GM18868 (cell line): ENCODE data around the gene ZNF808.
"Not testable (repeated sequence)": the region's sequence is repeated elsewhere in the genome, so short reads cannot be mapped to it uniquely, and the experiment has no call there.

Experiments used
- ATAC-seq: cut with Tn5 transposase; IDR thresholded peaks from one replicate; pipeline ENCODE4 v1.9.1; 2021; ENCODE audit warnings: mild to moderate bottlenecking, moderate library complexity; ENCODE audit not compliant: unreplicated experiment

Gene ZNF808

DNA sequence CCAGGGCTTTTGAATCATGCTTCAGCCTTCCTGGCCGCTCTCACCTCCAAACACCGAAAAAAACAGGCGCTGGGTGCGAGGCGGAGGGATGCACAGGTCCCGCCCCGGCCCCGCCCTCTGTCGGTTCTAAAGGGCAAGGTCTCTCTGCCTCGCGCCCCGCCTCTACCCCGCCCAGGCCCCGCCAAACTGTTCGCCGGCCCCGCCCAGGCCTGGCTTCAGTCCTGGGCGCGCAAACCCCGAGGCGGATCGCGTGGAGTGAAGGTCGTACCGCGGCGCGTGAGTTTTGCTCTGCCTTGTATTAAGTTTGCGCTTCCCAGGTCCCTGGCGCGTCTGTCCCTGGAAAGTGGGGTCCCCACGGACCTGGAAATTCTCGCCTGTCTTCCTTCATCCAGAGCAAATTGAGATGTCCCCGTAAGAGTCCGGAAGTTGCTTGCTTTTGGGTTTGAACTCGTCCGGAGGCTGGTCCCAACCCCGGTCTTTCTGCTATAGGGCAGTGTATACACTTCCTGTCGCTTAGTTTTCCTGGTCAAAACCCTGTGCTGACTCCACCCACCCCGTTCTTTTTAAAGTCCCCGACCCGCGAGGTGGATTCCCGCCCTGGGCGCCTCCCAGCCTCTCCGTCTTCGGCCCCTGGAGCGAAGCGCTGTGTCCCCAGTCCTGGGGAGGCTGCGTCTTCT is 8.4 kb downstream of the ZNF808 start:
- ATAC-seq: peak; percentile 74

DNA sequence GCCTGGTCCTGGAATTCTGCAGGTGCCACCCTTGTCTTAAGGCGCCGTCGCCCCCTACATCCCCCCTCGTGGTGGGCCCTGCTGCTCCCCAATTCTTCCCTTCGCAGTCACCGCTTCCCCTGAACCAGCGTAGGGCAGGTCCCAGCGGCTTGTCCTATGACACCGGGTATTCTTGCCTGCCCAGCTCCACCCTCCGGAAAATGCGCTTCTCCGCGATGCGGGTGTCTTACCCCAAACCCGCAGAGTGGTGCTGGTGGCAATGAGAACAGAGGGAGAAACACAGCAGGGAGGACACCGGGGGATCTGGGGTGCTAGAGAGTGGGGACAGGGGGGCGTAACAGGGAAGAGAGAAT is 9.0 kb downstream of the ZNF808 start:
- peak; percentile 33 for ATAC-seq

DNA sequence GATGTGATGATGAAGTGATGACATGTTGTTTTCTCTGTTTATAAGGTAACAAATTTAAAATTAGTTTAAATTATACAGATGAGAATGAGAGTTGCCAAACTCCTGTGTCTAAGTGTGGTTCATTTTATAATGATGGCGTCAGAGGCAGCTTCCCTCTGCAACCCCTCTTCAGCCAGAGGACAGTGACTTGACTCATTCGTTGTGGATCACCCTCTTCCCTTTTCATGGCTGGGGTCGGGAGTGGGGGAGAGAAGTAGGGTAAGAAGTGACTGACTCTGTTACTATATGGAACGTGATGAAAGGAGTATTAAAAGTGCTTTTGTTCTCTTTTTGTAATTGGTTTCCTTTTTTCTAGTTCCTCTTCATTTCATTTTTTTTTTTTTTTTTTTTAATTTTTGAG is 11.3 kb downstream of the ZNF808 start:
- ATAC-seq: not testable (repeated sequence)

DNA sequence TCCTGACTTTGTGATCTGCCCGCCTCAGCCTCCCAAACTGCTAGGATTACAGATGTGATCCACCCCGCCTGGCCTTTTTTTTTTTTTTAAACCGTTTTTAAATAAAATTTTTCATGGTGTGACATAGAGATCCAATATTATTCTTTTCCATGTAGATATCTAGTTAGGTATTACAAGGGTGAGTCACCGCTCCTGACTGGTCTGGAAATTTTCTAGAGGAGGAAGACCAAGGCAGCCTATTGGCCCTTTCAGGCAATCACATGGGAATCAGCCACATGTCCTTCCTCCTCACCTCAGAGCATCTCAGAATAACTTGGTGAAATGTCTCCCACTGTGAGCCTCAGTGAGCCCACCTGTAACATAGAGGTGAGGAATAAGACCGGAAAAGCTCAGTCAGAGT is 13.7 kb downstream of the ZNF808 start:
- ATAC-seq: not testable (repeated sequence)

DNA sequence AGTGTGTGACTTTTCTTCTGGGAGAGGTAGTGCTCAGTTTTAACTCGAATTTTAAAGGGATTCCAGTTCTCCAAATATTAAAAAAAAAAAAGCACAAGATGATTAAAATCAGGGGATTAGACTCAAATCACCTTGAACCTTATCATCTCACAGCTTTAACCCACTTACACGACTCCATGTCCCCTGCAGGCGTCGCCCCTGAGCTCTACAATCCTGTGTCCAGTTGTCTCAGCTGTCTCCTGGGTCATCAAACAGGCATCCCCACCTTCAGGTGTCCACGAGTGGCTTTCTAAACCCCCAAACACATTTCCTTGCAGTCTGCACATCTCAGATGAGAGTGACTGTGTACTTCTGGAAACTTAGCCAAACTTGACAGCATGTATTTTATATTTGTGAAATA is 14.1 kb downstream of the ZNF808 start:
- ATAC-seq: no peak

DNA sequence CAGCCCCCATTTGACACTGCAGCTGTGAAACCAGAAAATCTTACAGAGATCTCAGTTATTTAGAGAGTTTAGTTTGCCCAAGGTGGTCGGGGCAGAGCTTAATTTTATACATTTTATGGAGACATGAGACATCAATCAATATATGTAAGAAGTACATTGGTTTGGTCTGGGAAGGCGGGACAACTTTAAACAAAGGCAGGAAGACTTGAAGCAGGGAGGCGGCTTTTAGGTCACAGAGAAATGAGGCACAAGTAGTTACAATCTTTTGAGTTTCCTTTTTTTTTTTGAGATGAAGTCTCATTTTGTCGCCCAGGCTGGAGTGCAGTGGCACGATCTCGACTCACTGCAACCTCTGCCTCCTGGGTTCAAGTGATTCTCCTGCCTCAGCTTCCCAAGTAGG is 15.1 kb downstream of the ZNF808 start:
- ATAC-seq: not testable (repeated sequence)

DNA sequence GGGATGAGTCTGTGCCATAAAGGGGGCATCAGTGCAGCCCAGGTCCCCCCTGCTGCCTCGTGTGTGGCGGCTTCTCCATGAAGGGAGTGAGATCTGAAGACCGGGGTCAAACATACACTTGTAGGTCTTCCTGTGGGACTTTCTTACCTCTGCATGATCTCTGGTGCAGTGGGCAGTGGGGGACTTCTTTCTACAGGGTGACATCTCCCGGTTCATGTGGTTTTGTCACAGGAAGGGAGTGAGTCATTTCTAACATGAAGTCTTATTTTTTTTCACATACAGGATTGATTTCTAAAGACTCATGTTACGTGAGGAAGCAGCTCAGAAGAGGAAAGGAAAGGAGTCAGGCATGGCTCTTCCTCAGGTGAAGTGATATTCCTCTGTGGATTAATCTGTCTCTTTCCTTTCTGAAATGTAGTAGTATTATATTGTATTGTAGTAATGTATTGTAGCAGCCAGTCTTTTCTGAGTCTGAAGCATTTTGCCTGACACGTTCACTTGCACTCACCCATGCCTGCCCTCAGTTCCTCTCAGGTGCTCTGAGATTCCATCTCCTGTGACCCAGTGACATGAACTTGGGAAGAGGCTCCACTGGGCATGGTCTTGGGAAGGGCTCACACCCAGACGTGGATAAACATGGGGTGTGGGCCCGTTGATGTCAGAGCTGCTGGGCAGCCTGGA is 15.7 kb downstream of the ZNF808 start:
- ATAC-seq: no peak

DNA sequence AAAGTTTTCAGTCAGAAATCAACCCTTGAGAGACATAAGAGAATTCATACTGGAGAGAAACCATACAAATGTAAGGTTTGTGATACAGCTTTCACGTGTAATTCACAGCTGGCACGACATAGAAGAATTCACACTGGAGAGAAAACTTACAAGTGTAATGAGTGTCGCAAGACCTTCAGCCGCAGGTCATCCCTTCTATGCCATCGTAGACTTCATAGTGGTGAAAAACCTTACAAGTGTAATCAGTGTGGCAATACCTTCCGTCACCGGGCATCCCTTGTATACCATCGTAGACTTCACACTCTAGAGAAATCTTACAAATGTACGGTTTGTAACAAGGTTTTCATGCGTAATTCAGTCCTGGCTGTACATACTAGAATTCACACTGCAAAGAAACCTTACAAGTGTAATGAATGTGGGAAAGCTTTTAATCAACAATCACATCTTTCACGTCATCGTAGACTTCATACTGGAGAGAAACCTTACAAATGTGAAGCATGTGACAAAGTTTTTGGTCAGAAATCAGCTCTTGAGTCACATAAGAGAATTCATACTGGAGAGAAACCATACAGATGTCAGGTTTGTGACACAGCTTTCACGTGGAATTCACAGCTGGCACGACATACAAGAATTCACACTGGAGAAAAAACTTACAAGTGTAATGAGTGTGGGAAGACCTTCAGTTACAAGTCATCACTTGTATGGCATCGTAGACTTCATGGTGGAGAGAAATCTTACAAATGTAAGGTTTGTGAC is 26.9 kb downstream of the ZNF808 start:
- no peak for ATAC-seq

DNA sequence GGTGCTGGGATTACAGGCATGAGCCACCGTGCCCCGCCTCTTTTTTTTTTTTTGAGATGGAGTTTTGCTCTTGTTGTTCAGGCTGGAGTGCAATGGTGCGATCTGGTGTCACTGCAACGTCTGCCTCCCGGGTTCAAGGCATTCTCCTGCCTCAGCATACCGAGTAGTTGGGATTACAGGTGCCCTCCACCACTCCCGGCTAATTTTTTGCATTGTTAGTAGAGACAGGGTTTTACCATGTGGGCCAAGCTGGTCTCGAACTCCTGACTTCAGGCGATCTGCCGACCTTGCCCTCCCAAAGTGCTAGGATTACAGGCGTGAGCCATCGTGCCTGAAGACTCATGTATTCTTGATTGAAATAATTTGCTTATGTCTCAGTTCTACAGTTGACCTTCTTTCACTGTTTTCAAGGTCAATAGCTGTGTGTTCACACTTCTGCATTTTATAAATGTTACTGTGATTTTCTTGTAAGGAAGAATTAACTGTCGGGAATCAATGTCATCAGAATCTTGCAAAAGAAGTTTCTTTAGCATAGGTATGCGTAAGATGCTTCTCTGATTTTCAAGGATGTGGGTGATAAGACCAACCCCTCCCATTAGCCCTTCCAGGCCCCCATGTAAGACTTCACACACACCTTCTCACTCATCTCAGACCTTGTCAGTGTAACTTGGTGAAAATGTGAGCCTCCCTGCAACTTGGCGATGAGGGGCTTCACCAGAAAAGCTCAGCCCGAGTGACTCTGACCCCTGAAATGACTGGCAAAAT is 29.9 kb downstream of the ZNF808 start:
- no peak for ATAC-seq

DNA sequence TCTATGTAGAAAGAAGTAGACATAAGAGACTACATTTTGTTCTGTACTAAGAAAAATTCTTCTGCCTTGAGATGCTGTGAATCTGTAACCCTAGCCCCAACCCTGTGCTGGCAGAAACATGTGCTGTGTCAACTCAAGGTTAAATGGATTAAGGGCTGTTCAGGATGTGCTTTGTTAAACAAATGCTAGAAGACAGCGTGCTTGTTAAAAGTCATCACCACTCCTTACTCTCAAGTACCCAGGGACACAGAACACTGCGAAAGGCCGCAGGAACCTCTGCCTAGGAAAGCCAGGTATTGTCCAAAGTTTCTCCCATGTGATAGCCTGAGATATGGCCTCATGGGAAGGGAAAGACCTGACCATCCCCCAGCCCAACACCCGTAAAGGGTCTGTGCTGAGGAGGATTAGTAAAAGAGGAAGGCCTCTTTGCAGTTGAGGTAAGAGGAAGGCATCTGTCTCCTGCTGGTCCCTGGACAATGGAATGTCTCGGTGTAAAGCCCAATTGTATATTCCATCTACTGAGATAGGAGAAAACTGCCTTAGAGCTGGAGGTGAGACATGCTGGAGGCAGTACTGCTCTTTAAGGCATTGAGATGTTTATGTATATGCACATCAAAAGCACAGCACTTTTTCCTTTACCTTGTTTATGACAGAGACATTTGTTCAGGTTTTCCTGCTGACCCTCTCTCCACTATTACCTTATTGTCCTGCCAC is 31.4 kb downstream of the ZNF808 start:
- not testable (repeated sequence) for ATAC-seq

DNA sequence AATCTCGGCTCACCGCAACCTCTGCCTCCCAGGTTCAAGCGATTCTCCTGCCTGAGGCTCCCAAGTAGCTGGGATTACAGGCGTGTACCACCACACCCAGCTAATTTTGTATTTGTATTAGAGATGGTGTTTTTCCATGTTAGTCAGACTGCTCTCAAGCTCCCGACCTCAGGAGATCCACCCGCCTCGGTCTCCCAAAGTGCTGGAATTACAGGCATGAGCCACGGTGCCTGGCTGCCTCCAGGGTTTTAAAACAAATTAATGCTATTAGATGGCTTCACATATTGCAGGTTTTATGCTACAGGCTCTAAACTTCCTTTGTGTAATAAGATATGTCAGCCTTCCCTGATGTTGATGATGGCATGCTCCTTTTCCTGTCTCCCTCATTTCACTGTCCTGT is 34.1 kb downstream of the ZNF808 start:
- ATAC-seq: not testable (repeated sequence)

DNA sequence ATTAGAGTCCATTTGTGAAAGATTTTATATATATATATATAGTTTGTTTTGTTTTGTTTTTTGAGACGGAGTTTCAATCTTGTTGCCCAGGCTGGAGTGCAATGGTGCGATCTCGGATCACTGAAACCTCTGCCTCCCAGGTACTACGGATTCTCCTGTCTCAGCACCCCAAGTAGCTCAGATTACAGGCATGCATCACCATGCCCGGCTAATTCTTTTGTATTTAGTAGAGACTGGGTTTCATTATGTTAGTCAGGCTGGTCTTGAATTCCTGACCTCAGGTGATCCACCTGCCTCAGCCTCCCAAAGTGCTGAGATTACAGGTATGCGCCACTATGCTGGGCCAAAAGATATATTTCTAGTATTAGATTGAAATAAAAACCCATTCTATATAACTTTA is 38.7 kb downstream of the ZNF808 start:
- no peak for ATAC-seq

DNA sequence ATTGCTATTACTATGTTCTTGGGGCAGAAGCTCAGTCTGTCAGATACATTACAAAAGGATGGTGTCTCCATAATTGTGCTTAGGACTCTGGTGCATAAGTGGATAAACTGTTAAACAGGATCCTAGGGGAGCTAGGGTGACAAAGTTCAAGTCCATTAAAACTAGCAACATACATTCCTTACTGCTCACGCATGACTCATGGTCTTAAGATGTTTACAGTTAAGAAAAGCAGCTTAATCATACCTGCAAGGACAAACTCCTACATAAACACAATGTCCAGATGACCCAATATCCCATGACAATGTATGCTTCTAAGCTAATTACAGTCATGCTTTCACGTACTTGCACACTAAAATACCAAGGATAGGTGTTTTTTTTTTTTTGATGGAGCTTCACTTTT is 39.1 kb downstream of the ZNF808 start:
- ATAC-seq: no peak

DNA sequence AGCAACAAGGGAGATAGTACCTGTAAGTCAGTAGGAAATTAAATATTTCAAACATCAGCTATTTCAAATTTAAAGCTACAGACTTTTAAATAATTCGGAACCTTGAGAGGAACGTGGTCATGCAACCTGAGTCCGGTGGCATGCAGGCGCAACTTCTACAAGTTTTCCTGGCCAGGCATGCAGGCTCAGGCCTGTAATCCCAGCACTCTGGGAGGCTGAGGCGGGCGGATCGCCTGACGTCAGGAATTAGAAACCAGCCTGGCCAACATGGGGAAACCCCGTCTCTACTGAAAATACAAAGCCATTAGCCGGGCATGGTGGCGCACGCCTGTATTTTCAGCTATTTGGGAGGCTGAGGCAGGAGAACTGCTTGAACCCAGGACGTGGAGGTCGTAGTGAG is 40.5 kb downstream of the ZNF808 start:
- no peak for ATAC-seq

DNA sequence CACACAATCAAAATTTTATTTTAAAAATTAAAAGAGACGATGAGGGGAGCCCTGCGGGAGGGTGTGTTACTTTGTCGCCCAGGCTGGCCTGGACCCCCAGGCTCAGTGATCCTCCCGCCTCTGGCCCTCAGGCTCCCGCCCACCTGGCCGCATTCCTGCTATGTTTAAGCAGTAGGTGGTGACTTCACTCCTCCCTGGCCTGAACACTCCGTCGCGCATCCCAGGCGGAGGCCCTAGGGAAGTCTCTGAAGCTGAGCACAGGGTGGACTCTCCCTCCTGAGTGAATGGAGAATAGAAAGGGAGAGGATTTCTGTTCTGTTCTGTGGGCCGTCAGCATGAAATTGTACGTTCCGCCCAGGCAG is 42.2 kb downstream of the ZNF808 start:
- not testable (repeated sequence) for ATAC-seq

DNA sequence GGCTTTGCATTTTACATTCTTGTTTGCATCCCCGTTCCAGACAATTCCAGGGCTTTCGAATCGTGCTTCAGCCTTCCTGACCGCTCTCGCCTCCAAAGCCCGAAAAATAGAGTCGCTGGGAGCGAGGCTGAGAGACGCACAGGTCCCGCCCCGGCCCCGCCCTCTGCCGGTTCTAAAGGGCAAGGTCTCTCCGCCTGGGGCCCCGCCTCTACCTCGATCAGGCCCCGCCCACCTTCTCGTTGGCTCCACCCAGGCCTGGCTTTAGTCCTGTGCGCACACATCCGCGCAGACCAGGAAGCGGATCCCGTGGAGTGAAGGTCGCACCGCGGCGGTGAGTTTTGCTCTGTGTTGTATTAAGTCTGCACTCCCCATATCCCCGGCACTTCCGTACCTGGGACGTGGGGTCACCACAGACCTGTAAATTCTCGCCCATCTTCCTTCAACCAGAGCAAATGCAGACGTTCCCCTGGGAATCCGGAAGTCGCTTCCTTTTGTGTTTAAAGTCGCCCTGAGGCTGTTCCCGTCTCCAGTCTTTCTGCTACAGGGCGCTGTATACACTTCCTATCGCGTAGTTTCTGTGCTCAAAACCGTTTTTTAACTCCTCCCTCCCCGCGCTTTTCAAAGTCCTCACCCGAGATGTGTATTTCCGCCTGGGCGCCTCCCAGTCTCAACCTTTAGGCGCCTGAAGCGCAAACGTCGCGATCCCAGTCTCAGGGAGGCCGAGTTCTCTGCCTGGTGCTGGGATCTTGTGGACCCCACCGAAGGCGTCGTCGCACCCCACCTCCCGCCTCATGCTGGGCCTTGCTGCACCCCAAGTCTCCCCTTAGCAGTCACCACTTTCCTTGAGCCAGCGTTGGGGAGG is 42.8 kb downstream of the ZNF808 start, which contains the start of gene ZNF701:
Gene ZNF701 (plus strand): TSS at position 288 of the 862 bp plus-strand sequence. CDS start 3,861 bp downstream, outside the sequence.
- peak; percentile 93 for ATAC-seq

DNA sequence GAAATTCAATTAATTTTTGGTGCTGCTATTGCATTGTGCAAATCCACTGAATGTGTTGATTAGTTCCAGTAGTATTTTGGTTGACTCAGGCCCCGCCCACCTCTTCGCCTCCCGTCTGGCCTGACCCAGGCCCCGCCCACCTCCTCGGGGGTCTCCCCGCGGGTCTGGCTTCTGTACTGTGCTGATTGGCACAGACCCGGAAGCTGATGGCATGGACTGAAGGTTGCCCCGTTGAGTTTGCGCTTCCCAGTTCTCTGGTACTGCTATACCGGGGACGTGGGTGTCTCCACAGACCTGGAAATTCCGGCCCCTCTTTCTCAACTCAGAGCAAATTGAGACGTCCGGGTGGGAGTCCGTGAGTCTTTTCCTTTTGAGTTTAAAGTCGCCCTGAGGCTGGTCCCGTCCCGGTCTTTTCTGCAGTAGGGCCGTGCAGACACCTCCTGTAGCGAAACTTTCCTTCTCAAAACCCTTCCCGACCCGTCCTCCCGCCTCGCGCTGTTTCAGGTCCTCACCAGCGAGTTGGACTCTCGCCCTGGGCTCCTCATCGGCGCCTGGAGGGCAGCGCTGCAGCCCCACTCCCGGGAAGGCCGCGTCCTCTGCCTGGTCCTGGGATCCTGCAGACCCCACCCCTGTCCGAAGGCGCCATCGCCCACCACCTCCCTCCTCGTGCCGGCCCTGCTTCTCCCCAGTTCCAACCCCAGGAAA is 57.4 kb downstream of the ZNF808 start:
- ATAC-seq: no peak

DNA sequence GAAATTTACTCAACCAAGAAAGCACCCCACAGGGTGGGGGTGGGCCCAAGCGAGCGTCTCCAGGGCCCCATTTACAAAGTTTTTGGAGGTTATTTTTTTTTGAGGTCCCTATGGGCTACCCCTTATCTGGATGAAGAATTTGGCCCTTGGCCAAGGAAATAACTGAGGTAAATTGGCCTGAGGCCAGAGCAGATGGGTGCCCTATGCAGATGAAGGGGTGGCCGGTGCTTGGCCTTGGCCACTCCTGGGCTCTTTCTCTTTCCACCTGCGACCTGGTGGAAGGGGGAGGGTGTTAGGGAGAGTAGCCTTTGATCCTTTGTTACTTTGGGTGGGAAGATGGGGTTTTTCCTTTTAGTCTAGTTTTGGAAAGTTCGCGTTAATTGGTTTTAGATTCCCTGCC is 58.1 kb downstream of the ZNF808 start:
- no peak for ATAC-seq

DNA sequence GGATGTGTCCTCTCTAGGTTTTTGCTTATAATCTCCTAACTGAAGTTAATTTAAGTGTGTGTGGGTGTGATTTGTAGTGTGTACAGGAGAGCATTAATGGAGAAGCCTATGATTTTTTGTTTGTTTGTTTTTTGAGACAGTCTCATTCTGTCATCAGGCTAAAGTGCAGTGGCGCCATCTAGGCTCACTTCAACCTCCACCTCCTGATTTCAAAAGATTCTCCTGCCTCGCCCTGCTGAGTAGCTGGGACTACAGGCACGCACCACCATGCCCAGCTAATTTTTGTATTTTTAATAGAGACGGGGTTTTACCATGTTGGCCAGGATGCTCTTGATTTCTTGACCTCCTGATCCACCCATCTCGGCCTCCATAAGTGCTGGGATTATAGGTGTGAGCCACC is 63.3 kb downstream of the ZNF808 start:
- no peak for ATAC-seq
